GM19043 (cell line): ENCODE results near the gene ALKBH1.
"Not testable (repeated sequence)": the region's sequence is repeated elsewhere in the genome, so short reads cannot be mapped to it uniquely, and the experiment has no call there.

Experiments
- ATAC-seq: cut with Tn5 transposase; IDR thresholded peaks from one replicate; pipeline ENCODE4 v1.9.1; 2021; ENCODE audit warnings: low read depth; ENCODE audit not compliant: unreplicated experiment

The ALKBH1 gene, protein sequence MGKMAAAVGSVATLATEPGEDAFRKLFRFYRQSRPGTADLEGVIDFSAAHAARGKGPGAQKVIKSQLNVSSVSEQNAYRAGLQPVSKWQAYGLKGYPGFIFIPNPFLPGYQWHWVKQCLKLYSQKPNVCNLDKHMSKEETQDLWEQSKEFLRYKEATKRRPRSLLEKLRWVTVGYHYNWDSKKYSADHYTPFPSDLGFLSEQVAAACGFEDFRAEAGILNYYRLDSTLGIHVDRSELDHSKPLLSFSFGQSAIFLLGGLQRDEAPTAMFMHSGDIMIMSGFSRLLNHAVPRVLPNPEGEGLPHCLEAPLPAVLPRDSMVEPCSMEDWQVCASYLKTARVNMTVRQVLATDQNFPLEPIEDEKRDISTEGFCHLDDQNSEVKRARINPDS

DNA sequence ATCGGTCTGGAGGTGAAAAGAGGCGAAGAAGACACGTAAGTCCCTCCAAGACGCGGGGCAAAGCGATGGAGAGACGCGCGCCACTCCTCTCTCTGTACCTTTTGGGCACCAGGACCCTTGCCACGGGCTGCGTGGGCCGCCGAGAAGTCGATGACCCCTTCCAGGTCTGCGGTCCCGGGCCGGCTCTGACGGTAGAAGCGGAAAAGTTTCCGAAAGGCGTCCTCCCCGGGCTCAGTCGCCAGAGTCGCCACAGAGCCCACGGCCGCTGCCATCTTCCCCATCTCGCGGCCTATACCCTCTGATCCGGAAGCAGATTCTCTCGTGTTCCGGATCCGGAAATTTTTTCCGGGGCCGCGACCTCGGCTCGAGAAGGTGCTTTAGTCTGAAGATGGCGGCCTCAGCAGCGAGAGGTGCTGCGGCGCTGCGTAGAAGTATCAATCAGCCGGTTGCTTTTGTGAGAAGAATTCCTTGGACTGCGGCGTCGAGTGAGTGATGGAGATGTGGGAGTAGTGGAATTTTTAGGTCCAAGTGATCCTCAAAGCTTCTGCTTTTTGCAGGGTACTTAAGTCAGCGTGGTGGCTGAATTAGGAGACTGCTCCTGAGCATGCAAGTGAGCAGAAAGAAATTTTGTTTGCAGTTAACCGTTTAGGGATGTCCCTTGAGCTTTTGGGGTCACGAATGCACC is at the start of gene ALKBH1, which contains the start of gene SLIRP:
TSS of gene ALKBH1 (minus strand) at position 300 of the 685 bp plus-strand sequence. CDS start at position 281, 19 bp downstream.
TSS of gene SLIRP (plus strand) at position 380 of the 685 bp plus-strand sequence. CDS start at position 389, 9 bp downstream.
- ATAC-seq = peak; percentile 98

DNA sequence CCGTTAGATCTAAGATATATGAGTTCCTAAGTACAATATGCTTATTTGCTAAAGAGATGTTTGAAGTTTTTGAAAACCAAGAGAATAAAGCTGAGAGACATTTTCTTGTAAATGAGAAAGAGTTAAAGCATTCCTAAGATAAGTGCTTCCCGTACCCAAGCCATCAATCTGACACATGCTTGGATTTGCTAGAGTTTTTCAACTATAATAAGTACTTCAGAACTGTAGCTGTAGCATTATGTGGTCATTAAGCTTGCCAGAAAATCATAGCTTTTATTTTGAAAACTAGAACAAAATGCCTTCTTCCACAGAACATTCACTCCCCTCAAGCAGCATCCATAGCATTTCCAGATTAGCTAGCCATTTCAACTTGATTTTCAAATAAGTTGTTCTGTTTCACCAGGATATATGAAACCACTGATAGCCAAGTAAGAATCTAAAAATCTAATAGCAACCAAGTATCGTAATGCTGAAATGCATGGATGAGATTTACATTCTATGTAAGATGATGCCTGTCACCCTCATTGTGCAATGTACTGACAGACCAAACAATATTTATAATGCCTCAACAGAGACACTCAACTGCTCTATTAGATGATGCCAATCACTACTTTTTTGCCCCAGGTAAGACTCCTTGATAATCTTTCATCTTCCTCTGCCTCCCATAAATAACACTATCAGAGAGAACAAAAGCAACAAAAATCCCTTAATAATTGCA is 45.1 kb upstream of the ALKBH1 start:
- no peak for ATAC-seq

DNA sequence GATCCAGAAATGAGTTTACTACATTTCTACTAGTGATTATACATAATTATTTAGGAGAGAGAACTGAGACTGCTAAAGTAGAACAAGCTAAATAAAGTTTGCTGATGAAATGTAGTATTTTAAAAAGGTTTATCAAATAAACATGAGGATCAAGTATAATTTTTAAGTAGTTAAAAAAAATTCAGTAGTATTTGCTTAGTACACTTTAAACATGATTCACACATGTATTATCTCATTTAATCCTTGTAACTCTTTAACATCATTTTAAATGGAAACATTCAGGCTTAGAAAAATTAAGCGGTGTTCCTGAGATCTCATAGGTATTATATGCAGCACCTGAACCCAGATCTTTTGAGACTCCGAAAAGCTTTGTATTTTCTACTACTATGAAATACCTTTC is 44.4 kb upstream of the ALKBH1 start:
- no peak for ATAC-seq

DNA sequence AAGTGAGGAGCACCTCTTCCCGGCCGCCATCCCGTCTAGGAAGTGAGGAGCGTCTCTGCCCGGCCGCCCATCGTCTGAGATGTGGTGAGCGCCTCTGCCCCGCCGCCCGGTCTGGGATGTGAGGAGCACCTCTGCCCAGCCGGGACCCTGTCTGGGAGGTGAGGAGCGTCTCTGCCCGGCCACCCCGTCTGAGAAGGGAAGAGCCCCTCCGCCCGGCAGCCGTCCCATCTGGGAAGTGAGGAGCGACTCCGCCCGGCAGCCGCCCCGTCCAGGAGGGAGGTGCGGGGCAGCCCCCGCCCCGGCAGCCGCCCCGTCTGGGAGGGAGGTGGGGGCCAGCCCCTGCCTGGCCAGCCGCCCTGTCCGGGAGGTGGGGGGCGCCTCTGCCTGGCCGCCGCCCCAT is 39.6 kb upstream of the ALKBH1 start:
- ATAC-seq = not testable (repeated sequence)

DNA sequence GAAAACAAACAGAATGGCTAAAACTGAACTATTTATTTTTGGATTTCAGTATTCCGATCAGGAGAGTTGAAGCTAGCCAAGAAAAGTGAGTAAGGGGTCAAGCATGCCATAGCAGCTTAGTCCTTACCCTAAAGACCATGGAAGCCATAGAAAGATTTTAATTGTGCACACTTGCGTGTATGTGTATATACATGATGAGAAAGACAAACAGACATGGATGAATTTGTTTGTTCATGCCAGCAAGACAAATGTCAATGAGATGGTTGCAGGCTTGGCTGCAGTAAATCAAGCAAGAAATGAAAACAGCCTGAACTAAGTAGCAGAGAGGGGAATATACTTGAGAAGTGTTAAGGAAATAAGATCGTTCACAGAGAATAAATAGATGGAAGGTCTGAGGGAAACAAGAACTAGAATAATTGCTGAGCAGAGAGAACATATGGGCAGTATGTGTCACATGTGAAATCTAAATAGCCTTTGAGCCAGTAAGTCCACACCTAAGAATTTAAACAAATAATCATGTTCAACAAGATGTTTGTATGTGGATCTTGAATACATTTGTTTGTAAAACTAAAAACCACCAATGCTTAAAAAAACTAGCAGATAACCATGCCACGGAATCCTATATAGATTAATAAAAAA is 38.4 kb upstream of the ALKBH1 start:
- no peak for ATAC-seq

DNA sequence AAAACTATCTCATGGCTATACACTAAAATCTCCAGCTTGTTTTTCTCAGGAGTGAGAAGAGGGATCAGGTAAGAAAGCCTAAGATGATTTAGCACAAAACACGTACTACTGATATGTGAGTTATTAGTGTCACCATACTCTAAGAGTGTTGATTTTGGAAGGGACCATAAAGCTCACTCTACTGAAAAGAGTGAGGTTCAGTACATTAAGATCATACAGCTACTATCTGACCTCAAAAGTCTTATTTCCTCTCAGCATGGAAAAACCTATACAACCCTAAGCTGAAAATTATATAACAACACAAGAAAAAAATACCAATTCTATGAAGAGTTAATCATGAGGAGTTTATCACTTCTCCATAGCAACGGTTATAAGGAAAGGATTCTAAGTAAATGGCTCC is 33.6 kb upstream of the ALKBH1 start:
- no peak for ATAC-seq

DNA sequence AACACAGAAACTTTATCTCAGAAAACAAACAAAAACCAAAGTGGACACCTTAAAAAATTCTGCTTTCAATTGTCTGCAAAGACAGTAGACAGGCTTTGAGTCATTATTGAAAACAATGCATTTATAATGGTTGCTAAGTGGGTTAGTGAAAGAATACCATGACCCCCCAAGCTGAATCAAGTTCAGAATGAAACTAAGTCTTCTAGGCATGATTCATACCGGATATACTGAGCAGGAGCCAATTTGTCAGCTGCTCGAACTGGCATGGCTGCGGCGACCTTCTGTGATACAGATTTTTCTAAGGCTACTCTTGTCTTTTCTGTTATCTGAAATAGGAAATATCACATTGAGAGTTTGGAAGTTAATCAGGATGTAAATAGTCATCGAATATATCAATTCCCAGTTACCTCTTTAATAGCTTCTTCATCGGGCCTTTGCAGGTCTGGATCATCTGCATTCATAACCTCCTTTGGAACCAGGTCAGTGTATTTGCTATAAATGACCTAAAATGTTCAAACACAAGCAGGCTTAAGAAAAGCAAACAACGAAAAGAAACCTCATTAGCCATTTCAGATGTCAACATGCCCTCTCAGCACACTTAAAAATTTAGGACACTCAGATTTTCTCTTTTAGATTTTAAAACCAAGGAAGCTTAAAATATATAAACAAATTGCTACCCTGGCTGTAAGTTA is 30.9 kb upstream of the ALKBH1 start:
- no peak for ATAC-seq

DNA sequence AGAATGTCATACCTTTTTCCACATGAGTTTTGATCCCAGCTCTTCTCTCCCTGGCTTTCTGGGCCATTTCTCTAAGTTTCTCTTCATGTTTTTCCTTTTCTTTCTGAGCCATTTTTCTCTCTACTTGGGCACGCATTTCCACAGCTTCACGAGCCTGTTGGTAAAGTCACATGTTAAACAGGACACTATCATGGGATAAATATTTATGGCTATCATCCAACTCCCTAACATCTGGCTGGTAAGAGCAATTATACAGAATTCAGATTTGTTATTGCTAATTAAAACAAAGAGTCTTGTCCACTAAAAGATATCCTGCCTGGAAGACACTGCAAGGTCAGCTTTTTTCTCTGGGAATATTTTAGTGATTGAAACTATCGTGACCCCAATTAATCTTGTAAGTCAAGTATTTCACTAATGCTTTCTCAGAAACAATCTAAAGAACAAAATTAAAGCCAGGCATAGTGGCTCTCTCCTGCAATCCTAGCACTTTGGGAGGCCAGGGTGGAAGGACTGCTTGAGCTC is 23.2 kb upstream of the ALKBH1 start:
- ATAC-seq = no peak

DNA sequence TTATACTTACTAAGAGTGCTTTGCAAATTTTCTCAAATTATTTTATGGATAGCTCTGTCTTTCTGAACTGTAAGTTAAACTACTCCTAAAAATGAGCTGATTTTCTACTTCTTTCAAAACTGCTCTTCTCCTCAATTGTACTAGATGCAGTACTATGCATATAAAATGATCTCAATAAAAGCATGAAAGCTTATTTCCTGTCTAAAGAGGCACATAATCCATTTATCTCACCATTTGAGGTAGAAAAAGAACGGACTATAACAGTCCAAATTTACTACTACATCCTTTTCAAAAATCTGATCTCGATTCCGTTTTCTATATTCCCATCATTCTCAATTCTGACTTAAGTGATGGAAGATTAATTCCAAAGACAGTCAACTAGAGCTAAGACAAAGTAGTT is 14.5 kb upstream of the ALKBH1 start:
- no peak for ATAC-seq

DNA sequence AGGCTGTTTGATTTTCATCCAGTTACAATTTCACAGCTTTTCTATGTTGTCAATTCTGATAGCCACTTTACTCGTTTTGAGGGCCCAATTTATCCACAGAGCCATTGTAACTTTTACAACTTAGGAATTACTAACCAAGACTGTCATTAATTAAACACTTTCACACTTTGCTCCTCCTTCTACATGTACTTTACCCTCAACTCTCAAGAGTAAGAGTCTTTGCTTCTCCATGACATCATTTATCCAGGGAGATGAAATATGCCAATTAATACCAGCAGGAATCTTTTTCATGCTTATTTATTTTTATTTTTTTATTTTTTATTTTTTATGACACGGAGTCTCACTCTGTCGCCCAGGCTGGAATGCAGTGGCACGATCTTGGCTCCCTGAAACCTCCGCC is 13.6 kb upstream of the ALKBH1 start:
- no peak for ATAC-seq

DNA sequence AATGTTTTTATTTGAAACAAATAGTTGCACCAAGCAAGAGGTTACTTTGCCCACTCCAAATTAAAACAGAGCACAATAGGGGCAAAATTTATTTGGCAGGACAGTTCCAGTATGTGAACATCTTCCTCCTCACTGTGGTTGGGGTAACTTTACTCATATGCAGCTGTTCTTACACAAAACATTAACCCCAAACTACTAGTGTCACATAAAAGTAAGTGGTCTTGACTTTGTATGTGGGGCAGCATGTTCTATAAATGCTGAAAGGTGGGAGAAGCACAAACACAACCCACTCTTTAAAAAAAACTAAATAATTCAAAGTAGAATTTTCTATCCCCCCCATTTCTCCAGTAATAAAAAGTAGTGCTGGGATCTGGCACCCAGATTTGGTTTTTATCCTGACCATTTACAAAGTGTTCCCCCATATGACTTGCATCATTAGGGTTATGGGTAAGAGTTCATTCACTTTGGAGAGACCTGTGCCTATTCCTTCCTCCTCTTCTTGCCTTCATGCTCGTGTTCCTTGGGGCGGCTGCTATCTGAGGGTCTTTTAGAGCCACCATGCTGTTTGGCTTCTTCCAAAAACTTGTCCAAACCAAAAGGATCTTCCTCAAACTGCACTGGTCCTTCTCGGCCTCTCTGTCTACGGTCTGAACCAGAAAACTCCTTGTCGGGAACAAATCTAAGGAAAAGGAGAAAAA is 9.9 kb upstream of the ALKBH1 start:
- ATAC-seq = no peak

DNA sequence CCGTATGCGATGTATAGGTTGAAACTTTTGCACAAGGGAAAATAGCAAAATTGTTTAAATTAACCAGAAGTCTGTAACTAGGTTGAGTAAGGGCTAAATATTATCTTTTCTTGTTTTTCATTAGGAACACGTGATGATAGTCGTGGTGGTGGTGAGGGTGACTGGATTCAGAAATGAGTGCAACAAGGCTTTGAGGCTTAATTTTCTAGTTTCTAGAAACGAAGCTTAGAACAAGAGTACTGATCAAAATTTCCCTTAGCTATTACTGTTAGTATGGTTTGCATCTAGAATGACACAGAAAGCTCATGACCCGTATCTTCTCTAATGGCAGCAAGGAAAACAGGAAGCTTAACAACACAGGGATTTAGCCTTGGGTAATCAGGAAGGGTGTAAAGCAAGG is 7.1 kb upstream of the ALKBH1 start:
- no peak for ATAC-seq

DNA sequence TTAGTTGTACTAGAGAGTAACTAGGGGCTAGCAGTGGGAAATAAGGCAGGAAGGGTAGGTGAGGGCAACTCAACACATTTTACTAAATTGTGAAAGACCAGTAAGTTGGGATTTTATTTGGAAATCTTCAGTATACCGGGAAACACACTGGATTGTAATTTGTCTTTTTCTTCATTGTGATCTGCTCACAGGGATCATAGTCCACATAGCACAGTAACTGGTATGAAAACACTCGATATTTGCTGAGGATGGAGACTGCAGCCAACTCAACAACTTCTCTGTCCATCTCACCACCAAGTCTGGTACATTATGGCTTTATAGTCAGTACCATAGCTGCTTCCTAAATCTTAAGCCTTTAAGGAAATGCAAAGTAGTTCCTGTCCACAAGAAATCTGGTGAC is 2.5 kb upstream of the ALKBH1 start:
- no peak for ATAC-seq

DNA sequence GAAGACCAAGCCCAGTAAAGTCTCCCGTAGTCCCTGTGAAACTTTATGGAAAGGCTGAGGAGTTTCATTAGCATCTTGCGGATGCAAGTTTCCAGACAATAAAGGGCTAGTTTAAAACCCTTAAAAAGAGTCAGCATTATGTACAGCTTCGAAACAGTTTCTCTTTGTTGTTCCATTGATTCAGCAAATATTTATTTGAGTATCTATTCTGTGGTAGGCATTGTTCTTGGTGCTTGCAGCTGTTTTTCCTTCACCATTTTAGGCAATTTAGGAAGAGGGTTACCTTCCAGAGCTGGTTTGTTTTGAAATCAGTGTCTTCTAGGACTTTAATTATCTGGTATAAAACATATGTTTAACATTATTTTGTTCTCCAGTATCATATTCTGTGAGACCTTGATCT is 1.6 kb upstream of the ALKBH1 start:
- no peak for ATAC-seq

DNA sequence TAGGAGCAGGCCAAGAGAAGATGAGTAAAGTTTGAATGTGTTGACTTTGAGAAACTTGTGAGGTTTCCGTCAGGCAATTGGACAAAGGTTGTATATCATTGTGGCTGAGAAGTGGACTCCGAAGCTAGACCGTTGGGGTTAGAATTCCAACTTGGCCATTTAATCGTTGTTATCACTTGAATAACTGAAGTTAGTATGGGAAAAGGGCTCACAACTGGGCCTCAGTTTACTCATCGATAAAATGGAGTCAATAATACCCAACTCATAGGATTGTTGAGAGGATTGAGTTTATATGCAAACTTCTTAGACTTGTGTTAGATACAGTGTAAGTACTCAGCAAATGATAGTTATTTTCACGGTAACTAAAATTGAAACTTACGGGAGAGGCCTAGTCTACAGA is 926 bp upstream of the ALKBH1 start:
- ATAC-seq = no peak

DNA sequence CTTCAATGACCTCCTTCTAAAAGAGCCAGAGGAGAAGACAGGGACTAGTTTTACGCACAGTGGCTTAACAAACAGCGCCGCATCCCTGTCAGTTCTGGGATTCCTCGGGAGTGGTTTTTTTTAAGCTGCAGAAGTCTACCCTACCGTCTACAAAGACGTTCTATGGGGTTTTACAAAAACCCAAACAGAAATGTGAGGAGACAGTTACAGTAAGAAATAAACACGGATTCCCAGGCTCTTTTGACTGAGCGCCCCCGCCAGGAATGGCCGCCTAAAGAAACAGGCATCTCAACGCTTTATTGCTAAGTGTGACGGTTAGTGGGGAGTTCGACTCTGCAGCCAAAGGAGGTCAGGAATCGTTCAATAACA is 484 bp downstream of the ALKBH1 start:
- ATAC-seq = peak; percentile 26

DNA sequence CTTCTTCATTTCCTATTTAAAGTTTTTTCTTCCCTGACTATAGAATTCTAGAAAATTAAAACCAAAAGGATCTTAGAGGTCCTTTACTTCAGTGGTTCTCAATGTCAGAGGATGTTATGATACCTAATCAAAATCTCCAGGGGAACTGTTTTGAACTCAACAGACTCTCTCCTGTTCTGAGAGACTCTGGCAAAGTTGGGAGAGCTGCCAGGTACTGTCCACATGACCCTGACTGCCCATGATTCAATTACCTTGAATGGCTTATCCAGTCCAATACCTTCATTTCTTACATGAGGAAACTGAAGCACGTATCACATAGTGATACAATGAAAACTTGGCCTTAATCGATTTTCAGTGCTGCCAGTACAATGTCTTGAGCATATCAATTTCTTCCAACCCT is 16.6 kb downstream of the ALKBH1 start:
- ATAC-seq = no peak

DNA sequence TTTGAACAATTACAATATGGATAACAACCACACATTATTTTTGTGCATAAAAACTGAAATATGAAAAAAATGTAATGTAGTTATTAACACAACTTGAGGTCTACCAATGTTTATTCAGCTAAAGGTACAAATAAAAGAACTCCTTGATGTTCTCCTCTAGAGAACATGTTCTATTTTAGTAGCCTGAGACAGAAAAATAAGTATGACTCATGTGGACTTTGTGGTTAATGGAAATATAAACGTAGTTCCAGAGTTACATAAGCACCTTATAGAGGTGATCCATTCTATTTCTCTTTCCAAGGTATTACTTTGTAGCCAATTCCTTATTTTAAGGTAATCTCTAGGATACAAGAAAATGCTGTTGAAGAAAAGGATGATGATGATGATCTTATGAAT is 25.7 kb downstream of the ALKBH1 start:
- ATAC-seq = no peak
